HG02870 (cell line): Measurements from ENCODE around the gene SNX3.
A peak's percentile ranks its signal among the peaks of the same experiment; 100 is the strongest.
"Not testable (repeated sequence)": the region's sequence is repeated elsewhere in the genome, so short reads cannot be mapped to it uniquely, and the experiment has no call there.

Source experiments
- ATAC-seq: cut with Tn5 transposase; IDR thresholded peaks from one replicate; pipeline ENCODE4 v1.9.1; 2021; ENCODE audit warnings: mild to moderate bottlenecking, moderate library complexity; ENCODE audit not compliant: unreplicated experiment

Gene SNX3

GRCh38 chr6:108263371-108263770 is 2.5 kb upstream of the SNX3 start:
- ATAC-seq, result no peak

GRCh38 chr6:108260126-108260808 is 573 bp downstream of the SNX3 start:
- peak; percentile 2 for ATAC-seq

- no peak for ATAC-seq
These were observed 6.1 kb downstream of the SNX3 start for GRCh38 chr6:108254433-108255410.

- no peak for ATAC-seq
These were observed 7.6 kb downstream of the SNX3 start for GRCh38 chr6:108253241-108253640.

- ATAC-seq, result no peak
These were observed 8.8 kb downstream of the SNX3 start for GRCh38 chr6:108252055-108252454.

- no peak for ATAC-seq
These were observed 9.6 kb downstream of the SNX3 start for GRCh38 chr6:108251252-108251651.

- ATAC-seq, result no peak
These were observed 10.5 kb downstream of the SNX3 start for GRCh38 chr6:108250240-108250866.

- no peak for ATAC-seq
These were observed 12.8 kb downstream of the SNX3 start for GRCh38 chr6:108247965-108248536.

- ATAC-seq, result not testable (repeated sequence)
These were observed 15.7 kb downstream of the SNX3 start for GRCh38 chr6:108245095-108245494.

GRCh38 chr6:108243836-108244235 is 17.0 kb downstream of the SNX3 start:
- no peak for ATAC-seq

GRCh38 chr6:108242721-108243120 is 18.1 kb downstream of the SNX3 start:
- ATAC-seq, result no peak

- no peak for ATAC-seq
These were observed 18.6 kb downstream of the SNX3 start for GRCh38 chr6:108242259-108242658.

- no peak for ATAC-seq
These were observed 22.5 kb downstream of the SNX3 start for GRCh38 chr6:108238322-108238721.

GRCh38 chr6:108236791-108237190 is 24.0 kb downstream of the SNX3 start:
- no peak for ATAC-seq

- no peak for ATAC-seq
These were observed 25.7 kb downstream of the SNX3 start for GRCh38 chr6:108235127-108235526.

GRCh38 chr6:108228416-108228815 is 32.4 kb downstream of the SNX3 start:
- no peak for ATAC-seq

GRCh38 chr6:108227290-108227689 is 33.5 kb downstream of the SNX3 start:
- no peak for ATAC-seq

GRCh38 chr6:108222504-108222903 is 38.3 kb downstream of the SNX3 start:
- ATAC-seq, result no peak

- ATAC-seq, result no peak
These were observed 38.8 kb downstream of the SNX3 start for GRCh38 chr6:108222064-108222463.

- no peak for ATAC-seq
These were observed 49.2 kb downstream of the SNX3 start for GRCh38 chr6:108211671-108212070.

- ATAC-seq, result no peak
These were observed 50.3 kb downstream of the SNX3 start for GRCh38 chr6:108210556-108210955.
